HG03460 (cell line): ENCODE data around the gene RAB40AL.
"Not testable (repeated sequence)": the region's sequence is repeated elsewhere in the genome, so short reads cannot be mapped to it uniquely, and the experiment has no call there.

Experiments
- ATAC-seq: cut with Tn5 transposase; IDR thresholded peaks from one replicate; pipeline ENCODE4 v1.9.1; 2021; ENCODE audit not compliant: unreplicated experiment

RAB40AL gene

GRCh38 chrX:102936972-102937371, at the start of gene RAB40AL:
TSS of gene RAB40AL (plus strand) at chrX:102937272. CDS start at chrX:102937319, 47 bp downstream.
- ATAC-seq = not testable (repeated sequence)

DNA sequence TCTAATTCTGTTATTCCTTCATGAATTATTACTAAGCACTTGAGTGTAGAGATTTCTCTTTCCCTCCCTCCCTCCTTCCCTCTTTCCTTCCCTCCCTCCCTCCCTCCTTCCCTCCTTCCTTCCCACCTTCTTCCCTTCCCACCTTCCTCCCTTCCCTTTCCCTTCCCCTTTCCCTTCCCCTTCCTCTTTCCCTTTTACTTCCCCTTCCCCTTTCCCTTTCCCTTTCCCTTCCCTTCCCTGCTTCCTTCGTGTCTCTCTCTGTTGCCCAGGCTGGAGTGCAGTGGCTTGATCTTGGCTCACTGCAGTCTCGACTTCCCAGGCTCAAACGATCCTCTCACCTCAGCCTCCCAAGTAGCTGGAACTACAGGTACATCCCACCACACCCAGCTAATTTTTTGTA, 49.4 kb upstream of the RAB40AL start:
- no peak for ATAC-seq

DNA sequence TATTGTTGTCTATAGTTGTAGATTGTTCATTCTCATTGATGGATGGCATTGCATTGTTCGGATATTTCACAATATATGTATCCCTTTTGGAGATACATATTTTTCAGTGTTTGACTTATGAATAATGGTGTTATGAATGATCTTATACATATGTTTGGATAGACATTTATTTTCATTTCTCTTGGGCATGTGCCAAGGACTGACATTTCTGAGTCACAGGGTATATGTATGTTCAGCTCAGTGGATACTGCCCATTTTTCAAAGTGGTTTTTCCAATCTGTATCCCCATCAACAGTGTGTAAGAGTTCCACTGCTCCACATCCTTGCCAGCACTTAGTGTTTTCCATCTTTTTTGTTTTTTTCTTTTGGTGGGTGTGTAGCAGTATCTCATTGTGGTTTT, 45.0 kb upstream of the RAB40AL start:
- no peak for ATAC-seq

- ATAC-seq = peak; percentile 86
Observed at GRCh38 chrX:102899940-102900916, 36.8 kb upstream of the RAB40AL start.

DNA sequence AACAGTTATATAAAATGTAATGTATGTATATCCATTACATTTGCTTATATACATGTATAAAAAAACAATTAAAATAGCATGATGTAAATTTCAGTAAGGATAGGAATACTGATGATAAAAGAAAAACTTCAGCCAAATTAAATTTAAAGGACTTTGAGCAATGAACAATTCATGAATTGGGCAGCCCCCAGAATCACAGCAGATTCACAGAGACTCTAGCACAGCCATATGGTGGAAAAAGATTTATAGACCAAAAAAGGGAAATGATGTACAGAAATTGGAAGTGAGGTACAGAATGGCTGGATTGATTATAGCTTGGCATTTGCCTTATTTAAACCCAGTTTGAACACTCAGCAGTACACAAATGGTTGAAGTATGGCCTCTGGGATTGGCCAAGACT, 34.7 kb upstream of the RAB40AL start:
- ATAC-seq = no peak

DNA sequence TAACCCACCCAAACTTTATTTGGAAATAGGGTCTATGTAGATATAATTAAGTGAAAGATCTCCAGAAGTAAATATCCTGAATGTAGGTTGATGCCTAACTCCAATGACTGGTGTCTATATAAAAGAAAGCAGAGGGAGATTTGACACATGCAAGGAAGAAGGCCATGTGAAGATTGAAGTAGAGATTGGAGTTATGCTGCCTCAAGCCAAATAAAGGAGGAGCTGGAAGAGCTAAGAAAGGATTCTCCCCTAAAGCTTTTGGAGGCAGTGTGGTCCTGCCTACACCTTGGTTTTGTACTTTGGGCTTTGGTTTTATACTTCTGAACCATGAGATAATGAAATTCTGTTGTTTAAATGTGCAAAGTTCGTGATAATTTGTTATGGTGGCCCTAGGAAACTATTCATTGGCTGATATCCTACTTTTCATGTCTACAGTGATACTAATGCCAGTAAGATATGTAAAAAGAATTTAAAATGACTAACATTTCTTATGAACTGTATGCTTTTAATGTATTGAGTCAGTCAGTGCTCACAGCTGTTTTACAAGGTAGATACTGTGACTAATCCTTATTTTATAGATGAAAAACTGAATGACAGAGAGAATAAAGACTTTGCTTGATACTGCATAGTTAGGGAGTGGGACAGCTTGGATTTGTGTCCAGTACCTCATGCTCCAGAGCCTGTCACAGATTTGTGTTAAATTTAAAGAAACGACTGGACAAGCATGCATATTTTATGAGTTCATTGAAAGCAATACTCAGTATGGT, 5.9 kb upstream of the RAB40AL start:
- ATAC-seq = no peak

GRCh38 chrX:102934624-102935023, 2.4 kb upstream of the RAB40AL start:
- ATAC-seq = no peak

GRCh38 chrX:102950908-102951866, 14.1 kb downstream of the RAB40AL start:
- ATAC-seq = peak; percentile 76

- no peak for ATAC-seq
Observed at GRCh38 chrX:102957751-102958150, 20.7 kb downstream of the RAB40AL start.

DNA sequence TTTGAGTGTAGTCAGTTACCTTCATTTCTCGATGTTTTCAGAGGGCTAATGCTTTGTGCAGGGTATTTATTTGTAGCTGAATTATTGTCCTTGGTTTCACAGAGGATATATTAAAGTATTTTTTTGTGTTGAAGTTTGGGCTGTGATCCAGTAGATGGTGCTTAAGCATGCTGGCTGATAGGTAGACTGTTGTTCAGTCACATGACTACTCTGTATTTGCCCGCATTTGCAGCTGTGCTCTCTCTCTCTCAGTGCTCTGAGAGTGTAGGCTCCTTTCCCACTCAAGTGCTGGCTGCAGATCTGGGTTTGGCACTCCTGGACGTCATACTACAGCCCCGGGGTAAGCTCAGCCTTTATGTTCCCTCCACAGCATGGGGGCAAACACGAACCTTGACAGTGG, 21.7 kb downstream of the RAB40AL start:
- ATAC-seq = no peak

DNA sequence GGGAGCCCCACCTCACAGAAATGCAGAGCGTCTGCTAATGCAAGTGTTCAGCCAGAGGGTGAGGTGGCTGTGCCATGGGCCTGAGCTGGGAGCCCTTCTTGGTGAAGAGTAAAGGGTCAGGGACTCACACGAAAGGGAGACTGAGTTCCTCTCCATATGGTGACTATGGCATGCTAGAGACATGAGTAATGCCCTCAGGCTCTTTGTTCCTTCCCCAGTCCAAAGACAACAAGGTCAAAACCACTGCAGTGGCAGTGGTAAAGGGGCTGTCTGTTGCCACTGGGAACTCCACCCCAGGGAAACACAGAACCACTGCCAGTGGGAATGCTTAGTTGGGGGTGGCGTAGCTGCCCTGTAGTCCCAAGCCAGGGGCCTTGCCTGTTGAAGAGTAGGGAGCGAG, 22.4 kb downstream of the RAB40AL start:
- ATAC-seq = no peak

GRCh38 chrX:102963955-102964354, 26.9 kb downstream of the RAB40AL start:
- ATAC-seq = no peak

GRCh38 chrX:102964940-102965339, 27.9 kb downstream of the RAB40AL start:
- ATAC-seq = no peak

- no peak for ATAC-seq
Observed at GRCh38 chrX:102966701-102967100, 29.6 kb downstream of the RAB40AL start.

DNA sequence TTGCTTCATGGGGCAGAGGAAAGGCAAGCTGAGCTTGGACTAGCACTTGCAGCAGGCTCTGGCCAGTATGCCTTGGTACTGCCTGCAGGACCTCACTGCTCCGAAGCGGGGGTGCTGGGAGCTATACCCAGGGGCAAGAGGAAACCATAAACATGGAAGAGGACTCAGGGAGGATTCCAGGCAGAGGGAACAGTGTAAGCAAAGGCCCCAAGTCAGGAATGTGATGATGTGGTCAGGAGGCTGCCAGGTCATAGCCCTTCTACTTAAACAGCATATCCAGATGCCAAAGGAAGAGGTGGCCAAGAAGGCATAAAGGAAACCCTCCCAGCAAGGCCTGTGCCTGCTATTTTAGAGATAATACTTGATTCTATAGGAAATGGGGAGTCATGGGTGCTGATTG, 31.1 kb downstream of the RAB40AL start:
- ATAC-seq = no peak

DNA sequence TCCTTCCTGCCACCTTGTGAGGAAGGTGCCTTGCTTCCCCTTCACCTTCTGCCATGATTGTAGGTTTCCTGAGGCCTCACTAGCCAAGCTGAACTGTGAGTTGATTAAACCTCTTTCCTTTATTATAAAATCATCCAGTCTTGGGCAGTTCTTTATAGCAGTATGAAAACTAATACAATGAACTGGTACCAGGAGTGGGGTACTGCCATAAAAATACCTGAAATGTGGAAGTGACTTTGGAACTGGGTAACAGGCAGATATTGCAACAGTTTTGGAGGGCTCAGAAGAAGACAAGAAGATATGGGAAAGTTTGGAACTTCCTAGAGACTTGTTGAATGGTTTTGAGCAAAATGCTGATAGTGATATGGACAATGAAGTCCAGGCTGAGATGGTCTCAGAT, 34.5 kb downstream of the RAB40AL start:
- ATAC-seq = not testable (repeated sequence)

- no peak for ATAC-seq
Observed at GRCh38 chrX:102975016-102975415, 37.9 kb downstream of the RAB40AL start.

- ATAC-seq = no peak
Observed at GRCh38 chrX:102976286-102976685, 39.2 kb downstream of the RAB40AL start.

DNA sequence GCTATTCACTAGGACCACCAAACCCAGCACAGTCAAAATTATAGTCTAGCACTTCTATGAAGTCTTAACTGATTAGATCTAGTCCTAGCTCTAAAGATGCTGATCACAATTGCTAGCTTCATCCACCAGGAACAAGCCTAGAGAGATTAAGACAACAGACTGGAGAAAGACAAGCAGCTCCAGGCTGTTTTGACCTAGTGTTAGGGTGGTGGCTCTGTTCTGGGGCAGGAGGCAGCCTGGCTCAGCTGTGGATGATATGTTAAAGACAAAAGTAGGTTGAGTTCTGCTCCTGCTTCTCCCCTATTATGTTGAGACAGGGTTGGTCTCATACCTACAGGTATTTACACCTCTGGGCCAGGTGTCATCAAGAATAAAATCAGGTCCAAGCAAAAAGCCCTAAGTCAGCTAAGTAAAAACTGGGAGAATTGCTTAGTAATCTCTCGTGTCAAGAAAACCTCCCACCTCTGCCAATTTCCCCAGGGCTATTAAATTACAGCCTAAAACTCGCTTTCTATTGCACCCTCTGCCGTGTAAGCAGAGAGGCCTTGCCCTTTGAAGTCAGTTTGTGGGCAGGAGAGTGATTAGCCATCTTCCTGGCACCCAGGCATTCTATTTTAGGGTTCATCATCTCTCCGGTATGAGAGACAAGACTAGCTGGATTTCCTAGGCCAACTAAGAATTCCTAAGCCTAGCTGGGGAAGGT, 39.9 kb downstream of the RAB40AL start:
- ATAC-seq = no peak

DNA sequence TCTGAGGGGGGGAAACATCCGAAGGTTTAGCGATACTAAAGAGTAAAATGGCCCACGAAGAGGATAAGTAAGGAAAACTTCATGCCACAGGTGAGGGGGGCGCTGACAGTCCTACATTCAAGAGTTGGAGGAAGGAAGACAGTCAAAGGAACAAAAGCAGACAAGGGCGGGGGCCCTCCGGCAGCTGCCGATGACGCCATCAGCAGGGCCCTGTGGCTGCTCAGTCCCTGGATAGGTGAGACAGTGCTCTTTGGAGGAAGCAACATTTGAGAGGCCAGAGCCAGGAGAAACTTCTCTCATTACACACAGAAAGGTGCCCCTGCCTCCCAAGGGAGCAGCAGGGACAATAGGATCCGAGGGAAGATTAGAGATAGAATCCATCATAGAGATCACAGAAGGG, 41.5 kb downstream of the RAB40AL start:
- ATAC-seq = no peak
